GM12892 (cell line): ENCODE results near the gene ITGB2.

Experiments
- POLR2A ChIP-seq: IDR thresholded peaks from 2 replicates; pipeline ENCODE4 v1.6.1; 2011; ENCODE audit warnings: low read depth, low read length, control low read depth
- POLR2AphosphoS5 ChIP-seq: IDR thresholded peaks from 2 replicates; pipeline ENCODE4 v1.6.1; 2011; ENCODE audit warnings: low read depth, low read length, control low read depth
- TAF1 ChIP-seq: IDR thresholded peaks from 2 replicates; pipeline ENCODE4 v1.6.1; 2011; ENCODE audit warnings: low read depth, mild to moderate bottlenecking, control low read depth, low read length, borderline replicate concordance

DNA sequence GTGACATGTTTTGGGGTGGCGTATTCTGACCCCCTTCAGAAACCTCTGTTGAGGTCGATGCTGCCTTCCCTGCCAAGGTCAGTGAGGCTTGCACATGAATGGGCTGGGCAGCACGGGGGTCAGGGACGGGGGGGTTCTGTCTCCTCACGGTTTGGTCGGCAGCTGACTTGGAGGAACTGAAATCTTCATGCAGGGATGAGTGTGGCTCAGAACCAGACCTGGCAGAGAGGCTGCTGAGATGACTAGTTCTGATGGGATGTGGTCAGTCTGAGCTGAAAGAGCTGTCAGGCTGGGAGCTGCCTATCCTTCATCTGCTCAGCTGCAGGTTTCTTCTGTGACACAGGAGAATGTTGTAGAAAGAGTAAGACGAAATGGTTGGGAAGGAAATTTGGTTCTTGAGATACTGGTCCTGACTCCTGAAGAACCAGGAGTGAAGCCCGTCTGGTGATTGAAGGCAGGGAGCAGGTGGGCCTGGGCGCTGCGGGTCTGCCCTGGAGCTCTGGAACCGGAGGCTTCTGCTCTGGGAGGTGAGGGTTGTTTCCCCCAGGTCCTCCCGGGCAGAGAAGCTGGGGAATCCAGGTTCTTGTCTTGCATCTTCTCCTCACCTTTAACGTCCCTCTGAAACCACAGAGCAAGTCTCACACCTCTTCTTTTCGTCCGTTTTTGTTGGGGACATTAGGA lies 22.4 kb upstream of the ITGB2 start:
- TF ChIP-seq POLR2AphosphoS5 (no peak), TAF1 (no peak), POLR2A (no peak)
